Central memory CD8-positive, alpha-beta T cell (primary cell): Measurements from ENCODE around the gene TRMT11.
A peak's percentile ranks its signal among the peaks of the same experiment; 100 is the strongest.
"Not testable (repeated sequence)": the region's sequence is repeated elsewhere in the genome, so short reads cannot be mapped to it uniquely, and the experiment has no call there.

ENCODE experiments used
- ATAC-seq: fragments of 150-1000 bp; cut with Tn5 transposase; replicated peaks from 2 replicates; pipeline ENCODE4 v1.10.0; 2022; ENCODE audit warnings: mild to moderate bottlenecking, moderate FRiP score, moderate number of reproducible peaks; ENCODE audit not compliant: poor library complexity, severe bottlenecking; ENCODE audit errors: extremely low read depth
- DNase-seq, 2 donors: peaks; one replicate each; pipeline ENCODE4 v3.0.0; 2021; ENCODE audit warnings: low spot score in 2 of 2
- H3K27ac Mint-ChIP-seq: one replicate; pipeline ENCODE4 v1.8.0; 2022; ENCODE audit warnings: low read depth, mild to moderate bottlenecking, moderate library complexity, mixed read lengths
- H3K27me3 Mint-ChIP-seq: one replicate; pipeline ENCODE4 v1.8.0; 2022; ENCODE audit warnings: mixed read lengths
- H3K36me3 Mint-ChIP-seq: one replicate; pipeline ENCODE4 v1.8.0; 2022; ENCODE audit warnings: mild to moderate bottlenecking, moderate library complexity, mixed read lengths; ENCODE audit not compliant: insufficient read depth
- H3K4me1 Mint-ChIP-seq: one replicate; pipeline ENCODE4 v1.8.0; 2022; ENCODE audit warnings: mixed read lengths
- H3K4me3 Mint-ChIP-seq: one replicate; pipeline ENCODE4 v1.8.0; 2022; ENCODE audit warnings: mild to moderate bottlenecking, moderate library complexity, mixed read lengths
- H3K9me3 Mint-ChIP-seq: one replicate; pipeline ENCODE4 v1.8.0; 2022; ENCODE audit warnings: mixed read lengths

The TRMT11 gene

GRCh38 chr6:125949069-125949468, 37.3 kb upstream of the TRMT11 start:
- ATAC-seq = no peak
- no peak for DNase-seq
- Mint-ChIP-seq H3K27ac (no peak overlapping the region), H3K9me3 (no peaks in the 10 kb centered on the region), H3K4me3 (no peak overlapping the region), H3K4me1 (no peaks in the 10 kb centered on the region), H3K27me3 (peaks cover 12% of the 10 kb centered on the region), H3K36me3 (no peaks in the 10 kb centered on the region)

- Mint-ChIP-seq H3K4me3 (no peak overlapping the region), H3K27ac (no peak overlapping the region), H3K27me3 (peaks cover 12% of the 10 kb centered on the region), H3K9me3 (no peaks in the 10 kb centered on the region), H3K36me3 (no peaks in the 10 kb centered on the region), H3K4me1 (no peaks in the 10 kb centered on the region)
- no peak for DNase-seq
- ATAC-seq = no peak
Observed at GRCh38 chr6:125950293-125950692, 36.0 kb upstream of the TRMT11 start.

- ATAC-seq, H3K4me1 Mint-ChIP-seq, H3K4me3 Mint-ChIP-seq, H3K27ac Mint-ChIP-seq, H3K36me3 Mint-ChIP-seq, H3K9me3 Mint-ChIP-seq, DNase-seq: not testable (repeated sequence)
- H3K27me3 Mint-ChIP-seq = peaks cover 12% of the 10 kb centered on the region
Observed at GRCh38 chr6:125950716-125951115, 35.6 kb upstream of the TRMT11 start.

DNA sequence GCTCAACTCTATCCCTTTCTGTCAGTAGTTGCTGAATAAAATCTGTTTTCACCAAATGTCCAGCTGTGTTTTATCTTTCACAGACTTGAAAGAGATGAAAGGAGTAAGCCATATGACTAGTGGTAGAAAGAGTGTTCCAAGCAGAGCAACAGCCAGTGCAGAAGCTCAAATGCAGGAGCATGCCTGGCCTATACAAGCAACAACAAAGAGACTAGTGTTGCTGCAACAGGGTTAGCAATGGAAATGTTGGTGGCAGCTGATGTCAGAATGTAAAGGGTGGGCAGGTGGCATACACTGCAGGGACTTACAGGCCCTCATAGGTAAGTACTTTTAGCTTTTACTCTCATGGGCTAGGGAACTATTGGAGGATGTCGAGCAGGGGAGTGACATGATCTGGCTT, 35.0 kb upstream of the TRMT11 start:
- no peak for ATAC-seq
- Mint-ChIP-seq H3K4me1 (no peaks in the 10 kb centered on the region), H3K9me3 (no peaks in the 10 kb centered on the region), H3K4me3 (no peak overlapping the region), H3K36me3 (no peaks in the 10 kb centered on the region), H3K27ac (no peak overlapping the region), H3K27me3 (peaks cover 12% of the 10 kb centered on the region)
- no peak for DNase-seq

DNA sequence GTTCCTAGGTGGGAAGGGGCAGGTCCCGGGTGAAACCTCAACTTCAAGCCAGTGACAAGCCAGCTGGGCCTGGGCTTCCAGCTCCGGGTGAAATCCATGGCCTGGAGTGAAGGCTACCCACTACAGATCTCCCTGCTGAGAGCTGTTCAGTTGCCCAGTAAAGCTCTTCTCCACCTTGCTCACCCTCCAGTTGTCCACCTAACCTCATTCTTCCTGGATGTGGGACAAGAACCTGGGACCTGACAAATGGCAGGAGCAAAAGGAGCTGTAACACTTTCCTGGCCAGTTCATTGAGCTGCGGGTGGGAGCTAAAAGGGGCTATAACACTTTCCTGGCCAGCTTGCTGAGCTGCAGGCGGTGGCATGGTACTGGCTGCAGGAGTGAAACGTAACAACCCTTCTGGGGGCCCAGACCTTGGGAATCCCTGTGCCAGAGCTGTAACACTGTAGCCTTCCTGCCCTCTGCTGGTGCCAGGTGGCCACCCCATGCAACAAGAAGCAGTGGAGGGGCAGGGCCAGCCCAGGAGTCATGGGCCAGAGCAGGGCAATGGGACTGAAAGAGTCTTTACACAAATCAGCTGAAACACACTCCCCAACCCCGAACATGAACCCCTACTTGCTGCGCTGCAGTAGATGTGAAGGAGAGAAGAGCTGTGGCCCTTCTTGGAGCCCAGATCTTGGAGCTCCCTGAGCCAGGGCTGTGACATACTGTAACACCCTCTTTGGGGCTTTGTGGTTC, 33.4 kb upstream of the TRMT11 start:
- Mint-ChIP-seq H3K36me3 (peaks cover 6% of the 10 kb centered on the region), H3K9me3 (no peaks in the 10 kb centered on the region), H3K27me3 (peaks cover 12% of the 10 kb centered on the region), H3K4me1 (no peaks in the 10 kb centered on the region), H3K27ac (no peak overlapping the region), H3K4me3 (no peak overlapping the region)
- ATAC-seq (no peak), DNase-seq (no peak)

DNA sequence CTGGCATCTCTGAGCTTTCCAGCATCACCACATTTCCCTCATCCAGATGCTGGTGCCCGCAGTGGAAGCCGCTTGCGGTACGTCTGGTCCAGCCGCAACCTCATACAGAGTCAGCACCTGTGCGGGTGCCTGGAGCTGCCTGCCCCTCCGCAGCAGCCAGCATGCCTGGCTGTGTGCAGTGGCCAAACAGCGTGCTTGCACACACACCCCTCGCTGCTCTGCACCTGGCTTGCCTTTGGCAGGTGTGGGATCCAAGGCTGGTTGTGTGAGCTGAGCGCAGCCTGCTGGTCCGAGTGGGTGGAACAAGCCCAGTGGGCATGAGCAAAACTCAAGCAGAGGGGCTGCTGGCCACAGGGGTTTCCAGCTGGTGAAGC, 32.9 kb upstream of the TRMT11 start:
- no peaks in the 10 kb centered on the region for H3K4me1 Mint-ChIP-seq
- DNase-seq = no peak
- no peak for ATAC-seq
- H3K27me3 Mint-ChIP-seq = peaks cover 12% of the 10 kb centered on the region
- H3K4me3 Mint-ChIP-seq = no peak overlapping the region
- H3K36me3 Mint-ChIP-seq = peaks cover 6% of the 10 kb centered on the region
- no peaks in the 10 kb centered on the region for H3K9me3 Mint-ChIP-seq
- no peak overlapping the region for H3K27ac Mint-ChIP-seq

DNA sequence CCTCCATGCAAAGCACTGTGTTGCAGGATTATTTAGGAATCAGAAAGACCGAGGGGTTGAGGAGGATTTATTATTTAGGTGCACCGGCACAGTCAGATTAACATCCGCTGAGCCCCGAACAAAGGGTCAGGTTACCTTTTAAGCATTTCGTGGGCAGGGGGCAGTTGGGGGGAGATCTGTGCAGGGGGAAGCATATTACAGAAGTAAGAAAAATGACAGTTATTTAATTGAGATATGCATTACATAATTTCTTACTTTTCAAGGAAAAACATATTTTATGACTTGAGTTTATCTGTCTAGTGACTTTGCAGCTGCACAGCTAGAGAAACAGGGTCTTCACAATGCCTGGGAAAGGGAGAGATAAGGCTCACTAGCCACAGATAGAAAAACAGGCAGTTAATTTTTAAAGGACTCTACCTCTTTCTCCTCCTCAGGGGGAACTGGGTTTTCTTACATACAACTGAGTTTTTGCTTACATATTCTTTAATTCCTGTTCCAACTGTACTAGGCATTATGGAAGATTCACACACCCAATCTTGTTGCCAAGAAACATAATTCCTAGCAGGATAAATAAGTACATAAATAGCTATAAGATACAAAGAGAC, 31.5 kb upstream of the TRMT11 start:
- H3K4me3 Mint-ChIP-seq = no peak overlapping the region
- H3K9me3 Mint-ChIP-seq = no peaks in the 10 kb centered on the region
- H3K36me3 Mint-ChIP-seq = peaks cover 6% of the 10 kb centered on the region
- ATAC-seq (no peak), DNase-seq (no peak)
- peak overlapping the region; percentile 8 for H3K27ac Mint-ChIP-seq
- H3K4me1 Mint-ChIP-seq = no peaks in the 10 kb centered on the region
- peaks cover 12% of the 10 kb centered on the region for H3K27me3 Mint-ChIP-seq

- H3K36me3 Mint-ChIP-seq = peaks cover 9% of the 10 kb centered on the region
- H3K27me3 Mint-ChIP-seq = peaks cover 12% of the 10 kb centered on the region
- no peak for DNase-seq
- no peaks in the 10 kb centered on the region for H3K9me3 Mint-ChIP-seq
- no peak overlapping the region for H3K4me3 Mint-ChIP-seq
- H3K4me1 Mint-ChIP-seq = no peaks in the 10 kb centered on the region
- no peak for ATAC-seq
- no peak overlapping the region for H3K27ac Mint-ChIP-seq
Observed at GRCh38 chr6:125955973-125956372, 30.4 kb upstream of the TRMT11 start.

DNA sequence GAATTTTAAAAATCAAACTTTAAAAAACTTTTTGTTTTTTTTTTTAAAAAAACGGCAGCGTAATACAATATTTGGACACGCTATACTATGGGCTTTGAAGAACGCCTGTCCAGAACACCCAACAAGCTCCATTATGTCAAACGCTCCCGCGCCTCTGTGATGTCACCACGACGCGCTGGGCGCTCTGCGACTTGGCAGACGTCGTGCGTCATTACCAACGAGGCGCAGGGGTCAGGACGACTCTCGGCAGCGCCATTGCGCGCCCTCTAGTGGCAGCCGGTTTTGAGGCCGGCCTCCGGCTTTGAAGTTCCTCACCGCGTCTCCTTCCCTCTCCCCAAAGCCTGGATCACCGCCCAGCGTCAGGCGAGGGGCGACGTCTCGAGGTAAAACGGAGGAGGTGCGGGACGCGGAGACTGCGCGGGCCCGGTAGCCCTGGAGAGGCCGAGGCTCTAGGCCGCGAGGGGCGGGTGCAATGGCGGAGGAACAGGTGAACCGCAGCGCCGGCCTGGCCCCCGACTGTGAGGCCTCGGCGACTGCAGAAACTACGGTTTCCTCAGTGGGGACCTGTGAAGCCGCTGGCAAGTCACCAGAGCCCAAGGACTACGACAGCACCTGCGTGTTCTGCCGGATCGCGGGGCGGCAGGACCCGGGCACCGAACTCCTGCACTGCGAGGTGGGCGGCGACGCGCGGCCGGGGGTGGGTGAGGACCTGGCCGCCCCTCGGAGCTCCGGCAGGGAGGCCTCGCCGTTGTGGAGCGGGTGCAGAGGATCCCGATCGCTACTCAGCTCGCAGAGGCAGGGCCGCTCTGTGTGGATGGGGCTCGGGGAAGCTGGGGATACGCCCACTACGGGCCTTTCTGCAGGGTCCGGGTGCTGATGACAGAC, 29.6 kb upstream of the TRMT11 start, which contains the start of gene HINT3:
HINT3 (plus strand) TSS at position 265 of the 885 bp plus-strand sequence; CDS start at position 473, 208 bp downstream.
- Mint-ChIP-seq H3K4me1 (no peaks in the 10 kb centered on the region), H3K4me3 (no peak within 1 kb of the TSS), H3K27me3 (peaks cover 11% of the 10 kb centered on the region), H3K36me3 (peaks cover 9% of the 10 kb centered on the region), H3K9me3 (no peaks in the 10 kb centered on the region), H3K27ac (no peak within 1 kb of the TSS)
- ATAC-seq = peak; percentile 92
- peak; percentile 94 to 98 for DNase-seq

GRCh38 chr6:125957391-125957693, 29.0 kb upstream of the TRMT11 start:
- Mint-ChIP-seq H3K9me3 (no peaks in the 10 kb centered on the region), H3K4me1 (no peaks in the 10 kb centered on the region), H3K36me3 (peaks cover 9% of the 10 kb centered on the region), H3K27me3 (peaks cover 5% of the 10 kb centered on the region), H3K27ac (no peak overlapping the region), H3K4me3 (no peak overlapping the region)
- no peak for ATAC-seq
- DNase-seq = no peak

DNA sequence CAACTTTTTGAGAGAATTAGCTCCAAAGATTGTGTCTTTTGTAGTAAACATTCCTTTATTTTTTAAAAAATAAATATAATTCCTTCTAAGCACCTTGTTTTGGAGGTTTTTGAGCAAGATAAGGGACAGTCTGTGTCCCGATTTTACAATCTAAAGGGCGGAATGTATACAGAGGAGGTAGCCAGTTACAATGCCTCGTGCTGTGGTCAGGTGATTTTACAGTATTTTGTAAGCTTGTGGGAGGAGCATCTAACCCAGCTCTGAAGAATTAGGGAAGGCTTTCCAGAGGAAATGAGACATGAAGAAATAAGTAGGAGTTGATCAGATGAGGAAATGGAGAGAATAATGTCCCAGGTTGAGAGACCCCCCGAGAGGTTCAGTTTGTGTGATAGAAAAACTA, 28.5 kb upstream of the TRMT11 start:
- no peaks in the 10 kb centered on the region for H3K9me3 Mint-ChIP-seq
- peaks cover under 1% of the 10 kb centered on the region for H3K4me1 Mint-ChIP-seq
- DNase-seq (no peak), ATAC-seq (no peak)
- no peak overlapping the region for H3K4me3 Mint-ChIP-seq
- no peak overlapping the region for H3K27ac Mint-ChIP-seq
- no peaks in the 10 kb centered on the region for H3K27me3 Mint-ChIP-seq
- peaks cover 9% of the 10 kb centered on the region for H3K36me3 Mint-ChIP-seq

DNA sequence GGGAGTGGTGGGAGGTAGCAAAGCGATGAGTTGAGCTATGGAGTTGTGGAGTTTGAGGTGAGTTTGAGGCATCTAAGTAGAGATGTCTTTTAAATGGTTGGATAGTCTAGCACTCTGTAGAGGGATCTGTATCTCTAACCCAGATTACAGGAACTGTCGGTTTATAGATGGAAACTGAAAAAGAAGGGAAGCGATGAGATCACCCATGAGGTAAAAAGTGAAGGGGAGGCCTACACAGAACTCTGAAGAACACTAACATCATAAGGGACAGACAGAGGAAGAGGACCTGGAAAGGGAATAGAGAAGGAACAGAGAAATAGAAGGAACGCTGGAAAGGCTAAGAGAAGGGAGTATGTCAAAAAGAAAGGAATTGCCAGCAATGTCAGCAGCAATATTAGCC, 27.3 kb upstream of the TRMT11 start:
- H3K27me3 Mint-ChIP-seq = no peaks in the 10 kb centered on the region
- peaks cover 9% of the 10 kb centered on the region for H3K36me3 Mint-ChIP-seq
- peaks cover 12% of the 10 kb centered on the region for H3K4me1 Mint-ChIP-seq
- no peak overlapping the region for H3K27ac Mint-ChIP-seq
- H3K9me3 Mint-ChIP-seq = no peaks in the 10 kb centered on the region
- no peak overlapping the region for H3K4me3 Mint-ChIP-seq
- ATAC-seq (no peak), DNase-seq (no peak)

DNA sequence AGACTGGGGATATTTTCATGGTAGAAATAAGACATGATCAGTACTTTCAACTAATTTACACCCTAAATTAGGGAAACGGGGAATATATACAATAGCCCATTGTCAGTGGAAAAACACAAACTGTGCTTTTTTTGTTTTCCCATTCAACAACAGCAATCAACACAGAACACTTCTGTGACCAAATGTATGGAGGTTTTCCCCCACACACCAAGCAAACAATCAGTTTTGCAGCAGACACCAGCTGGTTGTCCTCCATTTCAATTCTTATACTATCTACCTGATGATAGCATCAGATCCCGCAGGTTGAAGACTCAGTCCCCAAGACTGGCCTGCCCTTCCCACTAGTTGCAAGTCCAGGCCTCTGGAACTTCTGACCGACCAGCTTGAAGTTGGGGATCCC, 25.2 kb upstream of the TRMT11 start:
- peaks cover 12% of the 10 kb centered on the region for H3K4me1 Mint-ChIP-seq
- DNase-seq (no peak), ATAC-seq (no peak)
- no peaks in the 10 kb centered on the region for H3K9me3 Mint-ChIP-seq
- peaks cover 15% of the 10 kb centered on the region for H3K36me3 Mint-ChIP-seq
- no peaks in the 10 kb centered on the region for H3K27me3 Mint-ChIP-seq
- H3K27ac Mint-ChIP-seq = no peak overlapping the region
- H3K4me3 Mint-ChIP-seq = no peak overlapping the region
